GM21737 (cell line): ENCODE data around the gene TRPV2.

Source experiments
- ATAC-seq: cut with Tn5 transposase; IDR thresholded peaks from one replicate; pipeline ENCODE4 v1.9.1; 2021; ENCODE audit warnings: mild to moderate bottlenecking, moderate library complexity; ENCODE audit not compliant: unreplicated experiment

Gene TRPV2

DNA sequence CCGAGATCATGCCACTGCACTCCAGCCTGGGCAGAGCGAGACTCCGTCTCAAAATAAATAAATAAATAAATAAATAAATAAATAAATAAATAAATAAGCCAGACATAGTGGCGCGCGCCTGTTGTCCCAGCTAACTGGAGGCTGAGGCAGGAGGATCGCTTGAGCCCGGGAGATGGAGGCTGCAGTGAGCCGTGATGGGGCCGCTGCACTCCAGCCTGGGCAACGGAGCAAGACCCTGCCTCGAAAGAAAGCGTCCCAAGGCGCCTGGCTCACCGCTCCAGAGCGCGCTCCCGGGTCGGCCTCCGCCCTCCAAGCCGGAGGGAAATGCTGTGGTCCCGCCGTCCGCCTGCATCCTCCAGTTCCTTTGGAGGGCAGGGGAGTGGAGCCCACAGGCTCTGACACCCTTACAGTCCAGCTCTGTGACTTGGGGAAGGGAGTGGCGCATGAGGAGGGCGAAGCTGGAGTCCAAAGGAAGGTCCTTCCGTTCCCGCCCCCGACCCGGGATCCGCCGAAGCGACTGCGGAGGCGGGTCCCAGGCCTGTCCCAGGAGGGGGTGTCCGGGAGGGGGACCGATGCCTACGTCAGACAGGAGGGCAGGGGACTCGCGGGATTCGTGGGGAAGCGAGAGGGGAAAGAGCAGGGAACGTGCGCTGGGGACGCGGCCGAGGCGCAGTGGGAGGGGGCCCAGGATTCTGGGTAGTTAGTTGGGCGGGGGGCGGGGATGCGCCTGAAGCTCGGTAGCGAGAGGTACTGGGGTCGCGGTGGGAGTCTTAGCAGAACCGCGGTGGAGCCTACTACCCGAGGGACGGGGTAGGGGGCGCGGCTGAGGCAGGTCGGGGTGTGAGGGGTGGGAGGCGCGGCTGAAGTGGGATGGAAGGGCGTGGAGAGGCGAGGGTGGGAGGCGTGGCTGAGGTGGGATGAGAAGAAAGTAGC lies 8.4 kb upstream of the TRPV2 start:
- no peak for ATAC-seq

DNA sequence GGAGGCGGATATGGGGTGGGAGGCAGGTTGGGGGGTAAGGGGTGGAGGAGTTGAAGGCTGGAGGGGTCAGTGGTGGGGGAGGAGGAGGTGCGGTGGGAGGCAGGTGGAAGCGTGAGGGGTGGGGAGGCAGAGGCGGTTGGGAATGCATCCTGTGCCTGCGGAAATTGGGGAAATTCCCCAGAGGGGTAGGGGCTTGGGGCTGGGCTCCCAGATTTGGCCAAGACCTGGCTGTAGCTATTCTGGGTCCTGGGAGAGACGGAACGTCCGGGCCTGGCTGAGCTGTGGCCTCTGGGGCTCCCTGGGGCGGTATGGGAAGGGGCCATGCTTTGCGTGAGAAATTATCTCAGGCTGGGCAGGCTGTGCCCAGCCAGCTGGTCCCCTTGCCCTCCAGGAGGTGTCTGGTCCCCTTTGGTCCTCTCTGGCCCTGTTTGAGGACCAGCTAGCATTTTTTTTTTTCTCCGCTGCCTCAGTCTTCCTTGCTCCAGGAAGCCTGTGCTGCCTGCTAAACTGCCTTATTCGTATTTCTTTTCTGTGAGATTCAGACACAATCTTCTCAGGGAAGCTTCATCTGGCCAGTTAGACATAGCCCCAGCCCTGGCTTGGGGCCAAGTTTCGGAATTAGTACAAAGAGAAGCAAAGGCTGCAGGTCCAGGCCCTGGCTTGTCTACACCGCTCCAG lies 7.3 kb upstream of the TRPV2 start:
- peak; percentile 81 for ATAC-seq

DNA sequence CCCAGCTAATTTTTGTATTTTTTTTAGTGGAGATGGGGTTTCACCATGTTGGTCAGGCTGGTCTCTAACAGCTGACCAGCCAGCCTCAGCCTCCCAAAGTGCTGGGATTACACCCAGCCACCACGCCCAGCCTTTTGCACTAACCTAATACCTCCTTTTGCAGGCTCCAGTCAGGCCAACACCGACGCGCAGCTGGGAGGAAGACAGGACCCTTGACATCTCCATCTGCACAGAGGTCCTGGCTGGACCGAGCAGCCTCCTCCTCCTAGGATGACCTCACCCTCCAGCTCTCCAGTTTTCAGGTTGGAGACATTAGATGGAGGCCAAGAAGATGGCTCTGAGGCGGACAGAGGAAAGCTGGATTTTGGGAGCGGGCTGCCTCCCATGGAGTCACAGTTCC lies 2.0 kb downstream of the TRPV2 start:
- no peak for ATAC-seq

DNA sequence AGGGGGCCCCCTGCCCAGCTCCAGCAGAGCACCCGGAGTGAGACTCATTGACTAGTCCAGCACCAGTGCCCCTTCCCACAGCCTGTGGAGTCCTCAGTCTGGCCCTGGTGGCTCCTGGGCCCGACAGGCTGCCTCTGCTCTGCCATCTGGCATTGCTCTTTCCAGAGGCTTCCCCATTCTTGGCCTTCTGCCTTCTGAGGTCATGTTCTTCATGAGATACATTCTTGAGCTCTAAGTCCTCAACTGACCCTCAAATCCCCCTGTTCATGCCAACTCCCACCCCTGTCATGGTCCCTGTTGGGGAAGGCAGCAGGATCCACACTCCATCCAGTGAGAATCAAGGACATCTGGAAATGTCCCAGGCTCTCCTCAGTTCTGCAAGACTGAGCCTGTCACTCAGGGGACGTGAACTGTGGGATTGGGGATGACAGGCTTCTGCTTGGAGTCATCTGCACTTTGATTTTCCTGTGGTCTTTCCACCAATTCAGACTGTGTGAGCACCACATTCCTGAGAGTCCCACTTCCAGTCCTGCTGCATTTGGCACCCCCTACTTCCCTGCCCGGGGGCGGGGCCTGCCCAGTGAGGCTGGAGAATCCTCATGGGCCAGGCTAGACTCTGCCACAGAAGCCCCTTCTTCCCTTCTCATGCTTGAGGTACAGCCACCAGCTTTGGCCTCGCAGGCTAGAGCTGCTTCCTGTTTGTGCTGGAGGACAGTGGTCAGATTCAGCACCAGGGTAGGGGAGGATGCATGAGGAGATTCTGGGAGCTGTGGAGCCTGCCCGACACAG lies 2.7 kb downstream of the TRPV2 start:
- ATAC-seq, result no peak

DNA sequence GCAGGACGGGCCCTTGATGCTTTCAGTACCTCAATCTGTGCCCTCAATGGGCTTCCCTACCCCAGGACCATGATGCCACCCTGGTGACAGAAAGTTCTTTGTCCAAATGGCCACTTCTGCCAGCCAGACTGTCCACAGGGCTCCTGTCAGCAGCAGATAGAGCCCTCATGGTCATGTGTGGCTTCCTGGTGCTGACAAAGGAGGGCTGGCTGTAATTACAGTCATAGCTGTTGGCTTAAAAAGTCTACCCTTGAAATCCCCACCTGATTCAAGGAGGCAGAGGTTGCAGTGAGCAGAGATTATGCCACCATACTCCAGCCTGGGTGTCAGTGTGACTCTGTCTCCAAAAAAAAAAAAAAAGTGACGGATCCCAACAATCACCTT lies 3.3 kb downstream of the TRPV2 start:
- ATAC-seq, result no peak

DNA sequence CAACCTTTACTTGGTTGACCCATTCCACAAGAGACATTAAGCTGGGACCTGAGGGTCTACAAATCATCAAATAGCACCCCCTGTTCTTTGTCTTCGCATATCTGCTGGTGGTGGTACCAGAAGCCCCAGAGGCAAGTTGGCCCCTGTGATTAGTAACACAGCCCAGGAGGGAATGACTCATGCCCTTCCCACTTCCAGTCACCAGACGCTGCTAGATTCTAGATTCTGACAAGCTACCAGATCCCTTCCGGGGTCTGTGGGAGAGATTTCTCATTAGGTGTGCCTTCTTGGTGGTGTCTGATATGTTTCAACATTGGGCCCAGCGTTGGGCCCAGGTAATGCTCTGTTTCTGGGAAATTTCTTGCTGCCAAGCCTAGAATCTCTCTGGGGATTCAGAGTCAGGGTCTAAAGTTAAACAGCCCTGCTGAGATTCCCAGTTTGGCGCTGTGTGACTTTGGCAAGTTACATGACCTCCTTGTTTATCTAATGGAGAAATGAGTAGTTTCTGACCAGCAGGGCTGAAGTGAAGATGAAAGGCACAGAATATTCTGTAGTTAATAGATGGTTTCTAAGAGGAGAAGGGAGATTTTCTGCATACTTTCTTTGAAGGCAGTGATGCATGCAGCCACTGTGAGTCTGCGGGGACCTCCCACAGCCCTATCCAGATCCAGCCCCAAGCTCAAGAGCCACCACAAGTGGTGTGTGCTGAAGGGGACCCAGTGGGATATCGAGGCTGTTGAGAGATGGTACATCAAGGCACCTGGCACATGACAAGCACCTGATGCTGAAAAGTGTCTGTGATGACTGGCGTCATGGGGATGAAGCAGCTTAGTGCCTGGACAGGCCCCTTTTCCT lies 3.9 kb downstream of the TRPV2 start:
- ATAC-seq, result peak; percentile 34

DNA sequence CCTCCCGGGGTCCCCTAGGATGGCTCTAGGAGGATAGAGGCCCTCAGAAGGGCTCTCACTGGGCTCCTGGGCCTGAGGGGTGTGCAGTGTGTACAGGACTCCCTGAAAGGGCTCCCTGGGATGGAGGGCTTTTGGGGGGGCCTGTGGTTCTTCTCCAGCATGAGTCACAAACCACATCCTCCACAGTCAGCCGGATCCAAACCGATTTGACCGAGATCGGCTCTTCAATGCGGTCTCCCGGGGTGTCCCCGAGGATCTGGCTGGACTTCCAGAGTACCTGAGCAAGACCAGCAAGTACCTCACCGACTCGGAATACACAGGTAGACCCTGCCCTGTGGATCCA lies 4.5 kb downstream of the TRPV2 start:
- no peak for ATAC-seq

DNA sequence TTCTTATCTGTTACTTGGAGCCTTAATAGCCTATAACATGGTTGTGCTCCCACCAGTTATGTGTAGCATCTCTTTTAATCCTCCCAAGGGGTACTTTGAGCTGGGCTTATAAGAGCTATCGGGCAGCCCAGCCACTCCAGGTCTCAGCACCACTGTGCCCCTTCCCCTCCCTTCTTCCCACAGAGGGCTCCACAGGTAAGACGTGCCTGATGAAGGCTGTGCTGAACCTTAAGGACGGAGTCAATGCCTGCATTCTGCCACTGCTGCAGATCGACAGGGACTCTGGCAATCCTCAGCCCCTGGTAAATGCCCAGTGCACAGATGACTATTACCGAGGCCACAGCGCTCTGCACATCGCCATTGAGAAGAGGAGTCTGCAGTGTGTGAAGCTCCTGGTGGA lies 7.0 kb downstream of the TRPV2 start:
- no peak for ATAC-seq

DNA sequence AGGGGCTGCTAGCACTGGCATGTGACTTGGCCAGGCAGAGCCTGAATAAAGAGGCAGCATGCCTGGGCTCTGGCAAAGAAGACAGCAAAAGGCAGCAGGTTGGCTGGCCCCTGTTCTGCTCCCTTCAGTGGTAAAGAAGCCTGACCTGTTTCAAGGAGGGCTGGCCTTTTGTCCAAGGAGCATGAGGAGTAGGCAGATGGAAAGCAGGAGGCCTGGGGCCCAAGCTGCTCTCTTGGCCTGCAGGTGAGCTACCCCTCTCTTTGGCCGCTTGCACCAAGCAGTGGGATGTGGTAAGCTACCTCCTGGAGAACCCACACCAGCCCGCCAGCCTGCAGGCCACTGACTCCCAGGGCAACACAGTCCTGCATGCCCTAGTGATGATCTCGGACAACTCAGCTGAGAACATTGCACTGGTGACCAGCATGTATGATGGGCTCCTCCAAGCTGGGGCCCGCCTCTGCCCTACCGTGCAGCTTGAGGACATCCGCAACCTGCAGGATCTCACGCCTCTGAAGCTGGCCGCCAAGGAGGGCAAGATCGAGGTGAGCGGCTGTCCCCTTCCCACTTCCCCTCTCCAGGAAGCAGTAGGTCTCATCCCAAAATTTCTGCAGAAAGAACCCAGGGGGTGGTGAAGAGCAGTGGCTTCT lies 8.0 kb downstream of the TRPV2 start:
- no peak for ATAC-seq

DNA sequence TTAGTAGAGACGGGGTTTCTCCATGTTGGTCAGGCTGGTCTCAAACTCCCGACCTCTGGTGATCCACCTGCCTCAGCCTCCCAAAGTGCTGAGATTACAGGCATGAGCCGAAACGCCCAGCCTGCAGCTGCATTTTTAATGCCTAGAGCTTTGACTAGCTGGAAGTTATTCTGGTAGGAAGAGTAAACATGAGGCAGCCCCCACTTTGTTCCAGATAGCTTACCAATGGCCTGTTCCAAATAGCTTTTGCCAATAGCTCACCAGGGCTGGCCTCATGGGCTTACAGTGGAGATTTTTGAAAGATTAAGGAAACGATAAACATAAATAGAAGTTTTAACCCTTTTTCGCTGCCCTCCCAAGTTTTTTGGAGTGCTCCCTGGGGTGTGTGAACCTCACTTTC lies 9.8 kb downstream of the TRPV2 start:
- ATAC-seq, result no peak

DNA sequence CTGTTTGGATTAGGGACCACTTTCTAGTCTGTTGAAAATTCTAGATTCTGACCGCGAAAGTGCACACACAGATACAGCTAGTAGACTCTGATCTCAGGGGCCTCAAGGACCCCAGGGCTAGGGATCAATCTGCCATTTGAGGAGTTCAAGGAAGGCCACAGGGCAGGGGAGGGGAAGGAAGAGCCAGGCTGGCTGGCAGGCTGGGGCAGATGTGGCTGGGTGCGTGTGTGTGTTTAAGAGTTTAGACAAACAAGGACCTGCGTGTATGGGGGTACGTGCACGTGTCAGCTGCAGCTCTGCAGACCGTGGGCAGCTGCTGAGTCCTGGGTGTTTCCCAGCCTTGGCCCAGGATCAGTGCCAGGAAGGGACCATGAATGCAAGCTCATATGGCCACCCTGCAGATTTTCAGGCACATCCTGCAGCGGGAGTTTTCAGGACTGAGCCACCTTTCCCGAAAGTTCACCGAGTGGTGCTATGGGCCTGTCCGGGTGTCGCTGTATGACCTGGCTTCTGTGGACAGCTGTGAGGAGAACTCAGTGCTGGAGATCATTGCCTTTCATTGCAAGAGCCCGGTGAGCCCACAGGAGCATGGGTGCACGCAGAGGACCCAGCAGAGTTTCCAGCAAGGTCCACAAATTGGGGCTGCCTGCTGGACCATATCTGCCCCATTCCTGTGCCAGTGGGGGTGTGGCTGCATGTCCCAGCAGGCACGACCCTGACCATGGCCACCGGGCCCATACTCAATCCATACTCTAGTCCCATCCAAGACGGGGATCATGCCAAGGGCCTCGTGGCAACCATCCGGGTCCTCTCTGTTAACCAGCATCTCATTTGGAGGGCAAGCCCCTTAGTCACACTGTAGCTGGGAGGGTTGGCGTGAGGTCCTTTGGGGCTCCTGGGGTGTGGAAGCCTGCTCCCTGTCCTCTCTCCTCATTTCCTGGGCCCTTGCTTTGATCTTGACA lies 10.6 kb downstream of the TRPV2 start:
- ATAC-seq, result no peak

DNA sequence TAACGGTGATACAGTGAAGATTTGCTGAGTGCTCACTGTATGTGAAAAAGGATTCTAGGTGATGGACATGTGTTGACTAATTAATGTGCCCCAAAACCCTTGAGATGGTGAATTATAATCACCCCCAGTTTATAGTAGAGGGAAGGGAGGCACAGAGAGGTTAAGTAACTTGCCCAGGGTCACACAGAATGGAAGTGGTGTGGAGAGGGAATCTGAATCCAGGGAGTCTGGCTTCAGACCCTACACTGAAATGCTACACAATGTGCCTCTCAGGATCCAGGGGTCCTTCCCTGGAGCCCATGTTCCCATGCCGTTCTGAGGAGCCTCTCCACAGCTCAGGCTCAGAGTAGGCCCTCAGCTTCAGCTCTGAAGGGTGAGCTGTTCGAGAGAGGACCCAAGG lies 11.6 kb downstream of the TRPV2 start:
- ATAC-seq, result no peak

DNA sequence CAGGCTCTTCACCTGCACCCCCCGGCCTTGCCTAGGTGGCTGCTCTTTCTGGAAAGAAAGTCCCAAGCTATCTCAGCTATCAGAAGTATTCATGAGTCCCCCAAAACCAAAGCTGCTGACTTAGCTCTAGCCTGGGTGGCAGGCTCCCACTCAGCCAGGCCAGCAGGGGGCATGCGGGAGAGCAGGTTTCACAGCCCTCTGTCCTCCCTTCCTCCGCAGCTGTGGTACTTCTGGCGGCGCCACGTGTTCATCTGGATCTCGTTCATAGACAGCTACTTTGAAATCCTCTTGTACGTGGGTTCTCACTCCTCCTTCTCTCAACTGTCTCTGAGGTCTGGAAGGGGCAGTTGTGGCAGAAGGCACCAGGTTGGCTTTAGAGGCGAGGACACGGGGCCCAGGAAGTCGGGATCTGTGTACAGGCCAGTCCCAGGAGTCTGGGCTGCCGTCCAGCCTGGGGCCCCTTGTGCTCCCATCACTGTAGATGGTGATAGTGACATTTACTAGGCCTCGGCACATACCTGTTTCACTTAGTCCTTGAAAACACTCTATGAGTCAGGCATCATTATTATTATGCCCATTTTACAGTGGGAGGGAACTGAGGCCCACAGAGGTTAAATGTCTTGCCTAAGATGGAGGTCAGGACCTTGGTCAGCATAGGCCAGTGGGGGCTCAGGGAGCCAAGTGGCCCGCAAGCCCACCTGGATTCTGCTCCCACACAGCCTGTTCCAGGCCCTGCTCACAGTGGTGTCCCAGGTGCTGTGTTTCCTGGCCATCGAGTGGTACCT lies 12.9 kb downstream of the TRPV2 start:
- no peak for ATAC-seq

DNA sequence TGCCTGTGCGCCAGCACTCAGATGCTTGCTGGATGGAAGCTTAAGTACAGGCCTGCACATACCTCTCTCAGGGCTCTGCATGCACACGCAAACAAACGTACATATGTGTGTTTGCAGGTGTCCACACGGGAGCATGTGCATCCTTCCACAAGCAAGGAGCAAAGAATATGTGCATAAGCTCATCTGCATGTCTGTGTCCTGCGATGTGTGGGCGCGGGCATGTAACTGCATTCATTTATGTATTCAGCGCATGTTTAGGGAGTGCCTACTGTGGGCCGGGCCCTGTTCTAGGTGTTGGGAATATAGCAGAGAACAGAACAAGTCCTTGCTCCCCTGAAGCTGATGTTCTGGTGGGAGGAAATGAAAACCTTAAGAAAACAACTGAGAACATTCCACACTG lies 13.7 kb downstream of the TRPV2 start:
- ATAC-seq, result no peak

DNA sequence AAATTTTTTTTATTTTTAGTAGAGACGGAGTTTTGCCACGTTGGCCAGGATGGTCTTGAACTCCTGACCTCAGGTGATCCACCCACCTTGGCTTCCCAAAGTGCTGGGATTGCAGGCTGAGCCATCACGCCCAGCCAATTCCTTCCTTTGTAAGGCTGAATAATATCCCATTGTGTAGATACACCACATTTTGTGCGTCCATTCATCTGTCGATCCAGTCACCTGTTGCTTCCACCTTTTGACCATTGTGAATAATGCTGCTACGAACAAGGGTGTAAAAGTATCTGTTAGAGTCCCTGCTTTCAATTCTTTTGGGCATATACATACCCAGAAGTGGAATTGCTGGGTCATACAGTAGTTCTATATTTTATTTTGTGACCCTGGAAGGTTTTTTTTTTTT lies 15.3 kb downstream of the TRPV2 start:
- no peak for ATAC-seq

DNA sequence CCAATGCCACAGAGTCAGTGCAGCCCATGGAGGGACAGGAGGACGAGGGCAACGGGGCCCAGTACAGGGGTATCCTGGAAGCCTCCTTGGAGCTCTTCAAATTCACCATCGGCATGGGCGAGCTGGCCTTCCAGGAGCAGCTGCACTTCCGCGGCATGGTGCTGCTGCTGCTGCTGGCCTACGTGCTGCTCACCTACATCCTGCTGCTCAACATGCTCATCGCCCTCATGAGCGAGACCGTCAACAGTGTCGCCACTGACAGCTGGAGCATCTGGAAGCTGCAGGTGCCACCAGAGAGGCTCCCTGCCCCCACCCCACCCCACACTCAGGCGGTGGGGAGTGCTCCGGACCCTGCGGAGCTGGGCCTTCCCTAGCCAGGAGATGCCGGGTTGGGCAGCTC lies 16.6 kb downstream of the TRPV2 start:
- ATAC-seq, result no peak

DNA sequence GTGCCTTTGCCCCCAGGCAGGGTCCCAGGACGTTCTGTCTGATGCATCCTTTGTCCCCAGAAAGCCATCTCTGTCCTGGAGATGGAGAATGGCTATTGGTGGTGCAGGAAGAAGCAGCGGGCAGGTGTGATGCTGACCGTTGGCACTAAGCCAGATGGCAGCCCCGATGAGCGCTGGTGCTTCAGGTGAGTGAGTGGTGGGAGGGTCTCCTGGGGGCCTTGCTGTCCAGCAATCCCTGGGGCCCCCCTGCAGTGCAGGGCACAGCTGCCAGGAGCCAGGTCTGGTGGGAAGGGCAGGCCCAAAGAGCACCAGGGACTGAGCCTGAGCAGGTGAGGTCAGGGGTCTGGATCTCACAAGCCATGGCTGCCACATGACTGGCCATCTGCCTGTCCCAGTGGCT lies 18.1 kb downstream of the TRPV2 start:
- no peak for ATAC-seq

DNA sequence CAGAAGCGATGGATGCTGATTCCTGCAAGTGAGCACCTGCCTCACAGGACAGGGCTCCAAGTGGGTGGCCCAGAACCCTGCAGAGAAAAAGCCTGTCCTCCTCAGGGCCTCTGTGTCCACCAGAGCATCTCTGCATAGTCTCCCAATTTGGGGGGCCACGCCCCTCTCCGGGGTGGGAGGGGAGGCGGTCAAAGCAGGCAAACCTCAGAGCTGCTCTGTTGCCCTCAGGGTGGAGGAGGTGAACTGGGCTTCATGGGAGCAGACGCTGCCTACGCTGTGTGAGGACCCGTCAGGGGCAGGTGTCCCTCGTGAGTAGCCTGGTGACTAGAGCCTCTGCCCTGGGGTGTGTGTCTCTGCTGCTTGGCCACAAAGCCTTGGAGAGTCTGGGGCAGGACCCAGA lies 19.3 kb downstream of the TRPV2 start:
- ATAC-seq, result no peak
